ENCODE data around the gene TPCN1.

DNA sequence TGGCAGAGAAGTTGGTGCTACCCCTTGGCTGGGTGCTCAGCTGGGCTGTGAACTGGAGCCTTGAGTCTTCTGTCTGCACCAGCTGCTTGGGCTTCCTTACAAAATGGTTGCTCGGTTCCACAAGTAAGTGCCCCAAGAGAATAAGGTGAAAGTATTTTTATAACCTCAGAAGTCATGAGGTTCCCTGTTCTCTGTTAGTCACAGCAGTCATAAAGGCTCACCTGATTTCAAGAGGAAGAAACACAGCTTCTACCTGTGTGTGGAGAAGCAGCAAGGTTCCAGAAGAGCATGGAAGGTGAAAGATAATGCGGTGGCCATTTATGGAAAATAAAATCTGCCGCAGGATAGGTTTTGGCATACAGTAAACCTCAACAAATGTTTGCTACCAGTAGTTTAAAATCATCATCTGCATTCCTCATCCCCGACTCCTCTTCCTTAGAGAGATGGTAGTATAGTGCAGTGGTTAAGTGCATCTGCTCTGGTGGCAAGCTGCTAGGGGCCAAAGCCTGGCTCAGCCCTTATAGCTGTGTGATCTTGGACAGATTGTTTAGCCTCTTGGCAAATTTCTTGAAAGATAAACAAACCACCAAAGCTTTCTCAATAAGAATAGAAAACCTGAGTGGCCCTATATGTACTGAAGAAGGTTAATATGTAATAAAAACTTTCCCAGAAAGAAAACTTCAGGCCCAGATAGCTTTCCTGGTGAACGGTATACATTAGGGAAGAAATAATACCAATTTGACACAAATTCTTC is 32.4 kb downstream of the TPCN1 start:
- TF ChIP-seq CTCF (IDR thresholded peaks at IDR 0.05) (no peak), POLR2A (IDR thresholded peaks at IDR 0.05) (no peak)
